Measurements from ENCODE around the gene SHE.
"Not testable (repeated sequence)": the region's sequence is repeated elsewhere in the genome, so short reads cannot be mapped to it uniquely, and the experiment has no call there.

Gene SHE

DNA sequence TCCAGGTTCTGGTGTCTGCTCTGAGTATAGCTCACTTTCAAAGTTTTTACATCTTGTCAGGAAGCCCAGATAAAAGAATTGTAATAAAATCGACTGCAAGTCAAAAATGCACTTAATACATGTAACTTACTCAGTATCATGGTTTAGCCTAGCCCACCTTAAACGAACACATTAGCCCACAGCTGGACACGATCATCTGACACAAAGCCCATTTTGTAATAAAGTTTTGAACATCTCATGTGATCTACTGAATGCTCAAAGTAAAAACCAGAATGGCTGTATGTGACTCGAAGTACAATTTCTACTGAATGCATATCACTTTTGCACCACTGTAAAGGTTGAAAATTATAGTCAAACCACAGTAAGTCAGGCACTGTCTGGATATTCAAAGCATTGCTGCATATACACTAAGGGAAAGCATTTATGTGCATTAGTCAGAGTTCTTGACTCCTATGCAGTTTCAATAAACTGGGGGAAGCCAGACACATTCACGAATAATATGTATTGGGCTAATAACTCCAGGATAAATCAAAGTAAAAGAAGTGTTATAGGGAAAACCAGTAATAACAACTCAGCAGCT is 12.4 kb downstream of the SHE start:
- peaks cover 21% of the 10 kb centered on the region for H3K27me3 ChIP-seq (ENCODE audit: insufficient read depth, low read length, poor library complexity)
- H3K27ac ChIP-seq (ENCODE audit: low read length) = no peak overlapping the region
- no peak overlapping the region for H3K9ac ChIP-seq (ENCODE audit: low read depth, low read length)
- H3K36me3 ChIP-seq (ENCODE audit: insufficient read depth, low read length) = no peaks in the 10 kb centered on the region
- no peak overlapping the region for H3K4me2 ChIP-seq (ENCODE audit: insufficient read depth, low read length)
- TF ChIP-seq EZH2 (IDR thresholded peaks at IDR 0.05; ENCODE audit: borderline replicate concordance, low read depth, low read length, severe bottlenecking) = no peak
- TF ChIP-seq, protein P1, sequence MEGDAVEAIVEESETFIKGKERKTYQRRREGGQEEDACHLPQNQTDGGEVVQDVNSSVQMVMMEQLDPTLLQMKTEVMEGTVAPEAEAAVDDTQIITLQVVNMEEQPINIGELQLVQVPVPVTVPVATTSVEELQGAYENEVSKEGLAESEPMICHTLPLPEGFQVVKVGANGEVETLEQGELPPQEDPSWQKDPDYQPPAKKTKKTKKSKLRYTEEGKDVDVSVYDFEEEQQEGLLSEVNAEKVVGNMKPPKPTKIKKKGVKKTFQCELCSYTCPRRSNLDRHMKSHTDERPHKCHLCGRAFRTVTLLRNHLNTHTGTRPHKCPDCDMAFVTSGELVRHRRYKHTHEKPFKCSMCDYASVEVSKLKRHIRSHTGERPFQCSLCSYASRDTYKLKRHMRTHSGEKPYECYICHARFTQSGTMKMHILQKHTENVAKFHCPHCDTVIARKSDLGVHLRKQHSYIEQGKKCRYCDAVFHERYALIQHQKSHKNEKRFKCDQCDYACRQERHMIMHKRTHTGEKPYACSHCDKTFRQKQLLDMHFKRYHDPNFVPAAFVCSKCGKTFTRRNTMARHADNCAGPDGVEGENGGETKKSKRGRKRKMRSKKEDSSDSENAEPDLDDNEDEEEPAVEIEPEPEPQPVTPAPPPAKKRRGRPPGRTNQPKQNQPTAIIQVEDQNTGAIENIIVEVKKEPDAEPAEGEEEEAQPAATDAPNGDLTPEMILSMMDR (IDR thresholded peaks at IDR 0.05; ENCODE audit: borderline replicate concordance, extremely low read depth, low read length, poor library complexity, severe bottlenecking) = no peak
- no peak for ATAC-seq (ENCODE audit: insufficient read depth, low read depth)
- no peak overlapping the region for H2AFZ ChIP-seq (ENCODE audit: low read depth, low read length)
- H3K9me3 ChIP-seq (ENCODE audit: insufficient read depth, low read length, severe bottlenecking) = no peaks in the 10 kb centered on the region
- no peaks in the 10 kb centered on the region for H4K20me1 ChIP-seq (ENCODE audit: insufficient read depth, low read length)
- no peaks in the 10 kb centered on the region for H3K79me2 ChIP-seq (ENCODE audit: insufficient read depth, low read length)
- H3K4me1 ChIP-seq (ENCODE audit: insufficient read depth, low read length) = no peaks in the 10 kb centered on the region
- no peak for DNase-seq
- no peak overlapping the region for H3K4me3 ChIP-seq (ENCODE audit: low read depth in 1 of 2, low read length in 2 of 2)

DNA sequence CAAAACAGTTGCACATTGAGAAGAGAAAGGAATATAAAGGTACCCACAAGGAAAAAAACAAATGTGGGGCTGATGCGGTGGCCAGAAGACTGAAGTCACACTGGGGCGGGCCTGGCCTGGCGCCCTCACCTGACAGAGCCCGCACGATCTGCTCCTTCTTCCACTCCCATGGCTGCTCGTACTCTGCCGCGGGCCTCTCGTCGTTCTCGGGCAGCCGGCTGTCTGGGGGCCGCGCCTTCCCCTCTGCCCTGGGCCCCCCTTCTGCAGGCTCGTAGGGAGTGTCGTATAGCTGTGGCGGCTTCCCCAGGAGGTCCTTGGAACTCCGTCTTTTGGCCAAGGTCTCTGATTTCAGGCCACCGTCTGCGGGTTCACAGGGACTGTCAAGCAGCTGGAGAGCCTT is 13.3 kb downstream of the SHE start:
- H3K9ac ChIP-seq (ENCODE audit: low read depth, low read length) = no peak overlapping the region
- DNase-seq (no peak), ATAC-seq (ENCODE audit: insufficient read depth, low read depth) (no peak)
- no peaks in the 10 kb centered on the region for H3K9me3 ChIP-seq (ENCODE audit: insufficient read depth, low read length, severe bottlenecking)
- no peak overlapping the region for H3K4me2 ChIP-seq (ENCODE audit: insufficient read depth, low read length)
- H3K4me3 ChIP-seq (ENCODE audit: low read depth in 1 of 2, low read length in 2 of 2) = no peak overlapping the region
- no peaks in the 10 kb centered on the region for H3K4me1 ChIP-seq (ENCODE audit: insufficient read depth, low read length)
- H2AFZ ChIP-seq (ENCODE audit: low read depth, low read length) = no peak overlapping the region
- H3K27ac ChIP-seq (ENCODE audit: low read length) = no peak overlapping the region
- H3K79me2 ChIP-seq (ENCODE audit: insufficient read depth, low read length) = no peaks in the 10 kb centered on the region
- TF ChIP-seq, protein P1 (IDR thresholded peaks at IDR 0.05; ENCODE audit: borderline replicate concordance, extremely low read depth, low read length, poor library complexity, severe bottlenecking) = no peak
- TF ChIP-seq EZH2 (IDR thresholded peaks at IDR 0.05; ENCODE audit: borderline replicate concordance, low read depth, low read length, severe bottlenecking) = no peak
- H4K20me1 ChIP-seq (ENCODE audit: insufficient read depth, low read length) = no peaks in the 10 kb centered on the region
- peaks cover 21% of the 10 kb centered on the region for H3K27me3 ChIP-seq (ENCODE audit: insufficient read depth, low read length, poor library complexity)
- H3K36me3 ChIP-seq (ENCODE audit: insufficient read depth, low read length) = no peaks in the 10 kb centered on the region

DNA sequence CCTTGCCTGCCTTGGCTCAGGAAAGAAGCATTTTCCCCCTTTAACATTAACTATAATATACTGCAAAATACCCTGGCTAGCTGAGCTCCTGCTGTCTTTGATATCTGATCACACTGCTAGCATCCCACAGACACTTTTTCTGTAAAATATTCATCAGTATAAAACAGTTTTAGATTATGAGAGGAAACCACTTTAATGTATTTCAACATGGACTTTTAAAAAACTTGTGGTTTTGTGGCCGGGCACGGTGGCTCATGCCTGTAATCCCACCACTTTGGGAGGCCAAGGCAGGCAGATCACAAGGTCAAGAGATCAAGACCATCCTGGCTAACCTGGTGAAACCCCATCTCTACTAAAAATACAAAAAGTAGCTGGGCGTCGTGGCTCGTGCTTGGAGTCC is 15.5 kb downstream of the SHE start:
- not testable (repeated sequence) for H3K27ac ChIP-seq (ENCODE audit: low read length)

DNA sequence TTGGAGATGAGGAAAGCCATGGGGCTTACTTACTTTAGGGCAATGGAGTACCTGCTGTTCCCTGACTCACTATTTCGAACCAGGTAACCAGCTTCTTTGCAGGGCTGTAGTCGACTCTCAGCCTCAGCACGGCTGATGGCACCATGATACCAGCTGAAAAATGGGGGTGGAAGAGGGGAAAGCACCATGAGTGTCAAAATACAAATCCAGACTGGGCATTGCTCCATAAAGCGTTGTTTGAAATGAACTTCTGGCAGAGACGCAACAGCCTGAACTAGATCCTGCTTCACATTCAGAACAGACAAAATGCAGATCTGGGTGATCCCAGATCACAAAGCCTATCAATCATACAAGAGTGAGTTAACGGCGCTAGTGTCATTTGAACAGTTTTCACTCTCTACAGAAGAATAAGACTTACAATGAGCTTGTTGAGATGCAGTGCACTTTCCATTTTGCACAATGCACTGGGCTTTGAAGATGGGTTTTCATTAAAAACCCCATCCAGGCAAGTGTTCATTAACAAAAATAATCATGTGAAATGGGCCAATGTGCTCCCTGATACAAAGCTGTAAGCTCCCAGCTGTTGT is 16.2 kb downstream of the SHE start:
- no peak overlapping the region for H3K4me2 ChIP-seq (ENCODE audit: insufficient read depth, low read length)
- no peak overlapping the region for H3K9ac ChIP-seq (ENCODE audit: low read depth, low read length)
- no peak overlapping the region for H3K4me3 ChIP-seq (ENCODE audit: low read depth in 1 of 2, low read length in 2 of 2)
- no peaks in the 10 kb centered on the region for H3K27me3 ChIP-seq (ENCODE audit: insufficient read depth, low read length, poor library complexity)
- H2AFZ ChIP-seq (ENCODE audit: low read depth, low read length) = no peak overlapping the region
- DNase-seq (no peak), ATAC-seq (ENCODE audit: insufficient read depth, low read depth) (no peak)
- H3K9me3 ChIP-seq (ENCODE audit: insufficient read depth, low read length, severe bottlenecking) = no peaks in the 10 kb centered on the region
- no peaks in the 10 kb centered on the region for H3K79me2 ChIP-seq (ENCODE audit: insufficient read depth, low read length)
- no peak overlapping the region for H3K27ac ChIP-seq (ENCODE audit: low read length)
- no peaks in the 10 kb centered on the region for H3K36me3 ChIP-seq (ENCODE audit: insufficient read depth, low read length)
- TF ChIP-seq, protein P1 (IDR thresholded peaks at IDR 0.05; ENCODE audit: borderline replicate concordance, extremely low read depth, low read length, poor library complexity, severe bottlenecking) = no peak
- no peak for TF ChIP-seq EZH2 (IDR thresholded peaks at IDR 0.05; ENCODE audit: borderline replicate concordance, low read depth, low read length, severe bottlenecking)
- no peaks in the 10 kb centered on the region for H4K20me1 ChIP-seq (ENCODE audit: insufficient read depth, low read length)
- H3K4me1 ChIP-seq (ENCODE audit: insufficient read depth, low read length) = no peaks in the 10 kb centered on the region

More for the DNA sequence above, 15.5 kb downstream of the SHE start:
- DNase-seq; H3K9ac ChIP-seq (ENCODE audit: low read depth, low read length); H3K9me3 ChIP-seq (ENCODE audit: insufficient read depth, low read length, severe bottlenecking); H2AFZ ChIP-seq (ENCODE audit: low read depth, low read length); H3K4me3 ChIP-seq (ENCODE audit: low read depth in 1 of 2, low read length in 2 of 2); ATAC-seq (ENCODE audit: insufficient read depth, low read depth); H3K36me3 ChIP-seq (ENCODE audit: insufficient read depth, low read length); H4K20me1 ChIP-seq (ENCODE audit: insufficient read depth, low read length); H3K27me3 ChIP-seq (ENCODE audit: insufficient read depth, low read length, poor library complexity); H3K4me1 ChIP-seq (ENCODE audit: insufficient read depth, low read length); H3K79me2 ChIP-seq (ENCODE audit: insufficient read depth, low read length); H3K4me2 ChIP-seq (ENCODE audit: insufficient read depth, low read length): not testable (repeated sequence)
